SK-N-SH treated with all-trans-retinoic acid at 6 μM for 48 hours (cell line): ENCODE measurements around the gene PHF1.

ENCODE experiments used
- ARNTL ChIP-seq: fragments of 450-650 bp; formaldehyde crosslinking; IDR thresholded peaks from 2 replicates; pipeline ENCODE4 v1.5.0; 2020; ENCODE audit warnings: low read depth, mild to moderate bottlenecking, moderate library complexity, borderline replicate concordance
- BACH2 ChIP-seq: fragments of 250-450 bp; sonication (Bioruptor Pico); IDR thresholded peaks from 2 replicates; pipeline ENCODE4 v1.9.0; 2021; ENCODE audit warnings: mild to moderate bottlenecking, borderline replicate concordance
- CREB5 ChIP-seq: fragments of 250-450 bp; sonication (Bioruptor Pico); IDR thresholded peaks from 2 replicates; pipeline ENCODE4 v1.5.1; 2020; ENCODE audit warnings: low read depth, mild to moderate bottlenecking, moderate library complexity
- CSRNP3 ChIP-seq: fragments of 250-450 bp; sonication (Bioruptor Pico); IDR thresholded peaks from 2 replicates; pipeline ENCODE4 v1.5.1; 2021; ENCODE audit warnings: mild to moderate bottlenecking, moderate library complexity
- ESRRG ChIP-seq: fragments of 250-450 bp; sonication (Bioruptor Pico); IDR thresholded peaks from 2 replicates; pipeline ENCODE4 v1.6.1; 2021; ENCODE audit warnings: mild to moderate bottlenecking
- PATZ1 ChIP-seq: fragments of 250-450 bp; sonication (Bioruptor Pico); IDR thresholded peaks from 2 replicates; pipeline ENCODE4 v1.8.0; 2020; ENCODE audit warnings: mild to moderate bottlenecking, moderate library complexity, borderline replicate concordance
- RARB ChIP-seq: fragments of 250-450 bp; sonication (Bioruptor Pico); IDR thresholded peaks from 2 replicates; pipeline ENCODE4 v1.8.0; 2021; ENCODE audit warnings: mild to moderate bottlenecking, moderate library complexity
- TSHZ2 ChIP-seq: fragments of 250-450 bp; sonication (Bioruptor Pico); IDR thresholded peaks from 2 replicates; pipeline ENCODE4 v1.5.0; 2020; ENCODE audit warnings: mild to moderate bottlenecking, moderate library complexity
- ZFP3 ChIP-seq: fragments of 250-450 bp; sonication (Bioruptor Pico); IDR thresholded peaks from 2 replicates; pipeline ENCODE4 v1.5.0; 2020; ENCODE audit warnings: mild to moderate bottlenecking, moderate library complexity
- ZFP30 ChIP-seq: fragments of 450-650 bp; formaldehyde crosslinking; IDR thresholded peaks from 2 replicates; pipeline ENCODE4 v1.5.0; 2022; ENCODE audit warnings: mild to moderate bottlenecking, moderate library complexity
- ZNF70 ChIP-seq: fragments of 450-650 bp; formaldehyde crosslinking; IDR thresholded peaks from 2 replicates; pipeline ENCODE4 v1.5.0; 2020; ENCODE audit warnings: mild to moderate bottlenecking, moderate library complexity

GRCh38 chr6:33413241-33414120, 2.7 kb downstream of the PHF1 start:
- TF ChIP-seq CREB5 (CRISPR knock-in tag) (no peak), TSHZ2 (no peak), RARB (no peak), ARNTL (CRISPR knock-in tag) (no peak), PATZ1 (no peak), ZFP3 (CRISPR knock-in tag) (no peak), ZNF70 (CRISPR knock-in tag) (no peak), ZFP30 (CRISPR knock-in tag) (no peak), BACH2 (CRISPR knock-in tag) (no peak), ESRRG (CRISPR knock-in tag) (no peak), CSRNP3 (no peak)
